Thyroid gland (tissue), 4 donors: ENCODE results near the gene CENPE. TPM values are rescaled to one million over a fixed set of nuclear protein-coding genes. Genes with fewer than 3 reads are reported as not detected.

Experiments used
- DNase-seq, 2 donors: peaks; one replicate each; pipeline ENCODE4 v3.0.0-alpha.2; 2019
- H3K27ac ChIP-seq, 3 donors: fragments of 200-600 bp; sonication (generic); 1 replicate in 2 of 3; 2 replicates in 1 of 3; pipeline ENCODE4 v1.5.1; 2016 to 2019; ENCODE audit warnings: mild to moderate bottlenecking in 1 of 3, moderate library complexity in 1 of 3
- H3K27me3 ChIP-seq: fragments of 200-600 bp; sonication (generic); one replicate; pipeline ENCODE4 v1.5.1; 2019
- H3K36me3 ChIP-seq, 2 donors: fragments of 200-600 bp; sonication (generic); one replicate each; pipeline ENCODE4 v1.5.1; 2016 to 2019
- H3K4me1 ChIP-seq, 2 donors: fragments of 200-600 bp; sonication (generic); one replicate each; pipeline ENCODE4 v1.5.1; 2017 to 2019
- H3K4me3 ChIP-seq, 3 donors: fragments of 200-600 bp; sonication (generic); replicated peaks in 1 of 3; 1 replicate in 2 of 3; 2 replicates in 1 of 3; pipeline ENCODE4 v1.5.1; 2016; ENCODE audit warnings: mild to moderate bottlenecking in 1 of 3
- H3K9me3 ChIP-seq: fragments of 200-600 bp; sonication (generic); one replicate; pipeline ENCODE4 v1.5.1; 2017
- POLR2A ChIP-seq, 2 donors: fragments of 450-650 bp; IDR thresholded peaks; one replicate each; pipeline ENCODE4 v1.6.1; 2017; ENCODE audit warnings: antibody characterized with exemption in 2 of 2, mild to moderate bottlenecking in 2 of 2, moderate library complexity in 1 of 2
- WGBS, 2 donors: methylation state at CpG; one replicate each; pipeline ENCODE4 v1.1.5; 2017; 5-methylcytosine and 5-hydroxymethylcytosine counted together
- intact Hi-C: fragments of 100-400 bp; cut with DNase I; formaldehyde crosslinking; loops from one replicate; pipeline ENCODE4 v1.15.1; 2023
- total RNA-seq, 4 donors: library from RNA; depleted of rRNA; stranded (reverse); fragments of >200 nt; gene quantifications; one replicate each; pipeline ENCODE4 v1.2.3, GENCODE V29; 2016
- TF ChIP-seq, protein P1 (sequence below), 6 experiments: fragments of 200-600 bp in 3 of 6; fragments of 450-650 bp in 3 of 6; sonication (generic) in 3 of 6; IDR thresholded peaks; one replicate each; pipeline ENCODE4 v1.5.1; 2016 to 2019; ENCODE audit warnings: antibody characterized with exemption in 6 of 6, mild to moderate bottlenecking in 2 of 6, inconsistent platforms in 1 of 6, moderate library complexity in 1 of 6

CENPE gene
- total RNA-seq, 4 donors from 2014 or later = 0.38 to 0.78 (median 0.53) TPM

DNA sequence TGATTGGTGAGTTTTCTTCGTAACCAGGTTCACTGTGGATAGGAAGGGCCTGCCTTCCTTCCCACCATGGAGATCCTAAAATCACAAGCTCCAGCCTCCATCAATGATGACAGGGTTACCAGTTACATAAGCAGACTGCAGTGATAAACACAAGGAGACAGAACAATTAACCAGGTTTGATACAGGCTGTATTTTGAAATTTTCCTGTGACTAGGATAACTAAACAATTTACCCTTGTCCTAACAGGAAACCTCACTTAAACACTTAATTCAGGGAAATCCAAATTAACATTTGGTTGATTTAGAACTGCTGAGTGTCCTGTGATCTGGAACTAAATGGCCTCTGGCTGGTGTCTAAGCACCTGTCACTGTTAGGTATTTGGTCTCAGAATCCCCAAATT is 118.5 kb downstream of the CENPE start:
- TF ChIP-seq, protein P1, sequence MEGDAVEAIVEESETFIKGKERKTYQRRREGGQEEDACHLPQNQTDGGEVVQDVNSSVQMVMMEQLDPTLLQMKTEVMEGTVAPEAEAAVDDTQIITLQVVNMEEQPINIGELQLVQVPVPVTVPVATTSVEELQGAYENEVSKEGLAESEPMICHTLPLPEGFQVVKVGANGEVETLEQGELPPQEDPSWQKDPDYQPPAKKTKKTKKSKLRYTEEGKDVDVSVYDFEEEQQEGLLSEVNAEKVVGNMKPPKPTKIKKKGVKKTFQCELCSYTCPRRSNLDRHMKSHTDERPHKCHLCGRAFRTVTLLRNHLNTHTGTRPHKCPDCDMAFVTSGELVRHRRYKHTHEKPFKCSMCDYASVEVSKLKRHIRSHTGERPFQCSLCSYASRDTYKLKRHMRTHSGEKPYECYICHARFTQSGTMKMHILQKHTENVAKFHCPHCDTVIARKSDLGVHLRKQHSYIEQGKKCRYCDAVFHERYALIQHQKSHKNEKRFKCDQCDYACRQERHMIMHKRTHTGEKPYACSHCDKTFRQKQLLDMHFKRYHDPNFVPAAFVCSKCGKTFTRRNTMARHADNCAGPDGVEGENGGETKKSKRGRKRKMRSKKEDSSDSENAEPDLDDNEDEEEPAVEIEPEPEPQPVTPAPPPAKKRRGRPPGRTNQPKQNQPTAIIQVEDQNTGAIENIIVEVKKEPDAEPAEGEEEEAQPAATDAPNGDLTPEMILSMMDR (IDR thresholded peaks at IDR 0.05) = no peak
- no peak for TF ChIP-seq POLR2A (IDR thresholded peaks at IDR 0.05)
- WGBS, 2 donors = 96 to 100% methylated on average over 1 of the region's 1 CpG
- no peak overlapping the region for H3K4me3 ChIP-seq
- DNase-seq = no peak
- intact Hi-C loops = no loop called here
- H3K27ac ChIP-seq = no peak overlapping the region
- H3K4me1 ChIP-seq = no peaks in the 10 kb centered on the region
- H3K36me3 ChIP-seq = peaks cover 7% of the 10 kb centered on the region in 2 donors
- H3K27me3 ChIP-seq = no peaks in the 10 kb centered on the region
- no peaks in the 10 kb centered on the region for H3K9me3 ChIP-seq

DNA sequence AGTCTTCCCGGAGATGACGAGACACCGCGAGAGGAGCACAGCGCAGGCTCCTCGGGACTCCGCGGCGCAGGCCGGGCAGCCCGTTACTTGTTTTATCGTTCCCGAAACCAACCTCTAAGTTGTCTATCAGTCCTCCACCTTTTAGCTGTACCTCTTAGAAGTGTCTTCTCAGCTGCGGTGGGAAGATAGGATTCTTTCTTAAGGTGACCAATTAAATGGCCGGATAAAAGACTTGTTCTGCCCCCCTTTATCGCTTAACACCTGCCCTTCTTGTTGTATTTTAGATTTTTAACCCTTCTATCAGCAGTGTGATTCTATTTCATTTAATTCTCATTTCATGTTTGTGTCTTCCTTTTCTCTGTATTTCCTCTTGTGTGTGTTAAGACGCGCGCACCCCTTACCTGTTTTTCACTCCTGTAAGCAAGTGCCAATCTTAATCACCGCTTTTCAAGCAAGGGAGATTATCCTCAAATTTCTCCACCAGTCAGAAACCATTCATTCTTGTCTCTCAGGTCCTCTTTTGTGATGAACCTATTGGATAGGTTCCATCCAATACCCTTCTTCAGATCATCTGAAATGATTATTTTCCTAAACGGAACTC is 121.3 kb downstream of the CENPE start, which contains the start of gene SLC9B2:
TSS of gene SLC9B2 (minus strand) at position 15 of the 601 bp plus-strand sequence. CDS start 9,211 bp downstream, outside the sequence.
- H3K27me3 ChIP-seq = no peaks in the 10 kb centered on the region
- peak within 1 kb of the TSS; percentile 17 to 72 (median 71) for H3K27ac ChIP-seq
- DNase-seq = no peak
- intact Hi-C loops = no loop called here
- H3K4me1 ChIP-seq = no peaks in the 10 kb centered on the region
- H3K4me3 ChIP-seq = peak within 1 kb of the TSS; percentile 11 to 66 (median 53)
- no peaks in the 10 kb centered on the region for H3K9me3 ChIP-seq
- 32 to 44% methylated on average over 10 to 20 of the region's 21 CpGs for WGBS, 2 donors
- no peak for TF ChIP-seq POLR2A (IDR thresholded peaks at IDR 0.05)
- TF ChIP-seq, protein P1 (IDR thresholded peaks at IDR 0.05) = no peak
- H3K36me3 ChIP-seq = peaks cover 7% of the 10 kb centered on the region in 2 donors

DNA sequence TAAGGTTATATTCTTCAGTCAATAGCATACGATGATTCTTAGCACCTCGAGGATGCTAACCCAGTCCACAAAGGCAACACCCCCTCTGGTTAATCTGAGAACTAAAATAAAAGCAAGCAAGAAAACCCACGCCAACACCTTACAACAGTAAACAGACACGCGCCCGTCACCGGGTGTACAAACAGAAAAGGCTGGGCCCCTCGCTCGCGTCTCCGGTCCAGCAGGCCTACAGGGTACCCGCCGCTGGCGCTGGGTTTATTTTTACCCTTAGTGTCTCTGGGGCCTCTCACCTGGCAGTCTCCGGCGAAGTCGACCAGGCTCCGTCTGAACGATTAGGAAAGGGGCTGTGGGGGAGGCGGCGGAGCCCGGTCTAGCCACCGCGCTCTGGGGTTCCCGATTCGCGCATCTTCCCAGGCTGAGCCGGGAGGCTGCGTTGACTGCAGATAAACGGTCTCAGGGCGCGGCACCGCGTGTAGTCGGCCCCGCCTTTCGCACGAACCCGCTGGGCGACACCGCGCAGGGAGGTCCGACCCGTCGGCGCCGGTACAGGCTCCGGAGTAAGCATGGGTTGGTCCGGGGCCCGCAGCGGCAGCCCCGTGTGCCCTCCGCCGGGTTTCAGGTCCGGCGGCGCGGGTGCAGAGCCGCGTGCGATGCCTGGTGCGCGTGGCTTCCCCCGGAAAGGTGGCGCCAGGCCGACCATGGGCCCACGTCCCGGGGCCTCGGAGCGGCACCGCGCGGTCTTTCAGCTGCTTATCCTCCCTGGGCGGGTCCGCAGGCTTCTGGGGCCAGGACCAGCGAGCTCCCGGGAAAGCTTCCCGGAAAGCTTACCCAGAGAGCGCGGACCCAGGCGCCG is 122.0 kb downstream of the CENPE start:
- peak; percentile 49 to 53 for DNase-seq
- no peaks in the 10 kb centered on the region for H3K4me1 ChIP-seq
- H3K36me3 ChIP-seq = peaks cover under 1 to 7% of the 10 kb centered on the region in 2 donors
- no peaks in the 10 kb centered on the region for H3K27me3 ChIP-seq
- intact Hi-C loops = no loop called here
- peak overlapping the region; percentile 11 to 66 (median 53) for H3K4me3 ChIP-seq
- TF ChIP-seq, protein P1 (IDR thresholded peaks at IDR 0.05) = no peak
- TF ChIP-seq POLR2A (IDR thresholded peaks at IDR 0.05) = peak in 1 of 2 donors; percentile 4
- no peaks in the 10 kb centered on the region for H3K9me3 ChIP-seq
- WGBS, 2 donors = 1 to 6% methylated on average over 11 to 23 of the region's 82 CpGs
- H3K27ac ChIP-seq = peak overlapping the region; percentile 17 to 72 (median 71)

DNA sequence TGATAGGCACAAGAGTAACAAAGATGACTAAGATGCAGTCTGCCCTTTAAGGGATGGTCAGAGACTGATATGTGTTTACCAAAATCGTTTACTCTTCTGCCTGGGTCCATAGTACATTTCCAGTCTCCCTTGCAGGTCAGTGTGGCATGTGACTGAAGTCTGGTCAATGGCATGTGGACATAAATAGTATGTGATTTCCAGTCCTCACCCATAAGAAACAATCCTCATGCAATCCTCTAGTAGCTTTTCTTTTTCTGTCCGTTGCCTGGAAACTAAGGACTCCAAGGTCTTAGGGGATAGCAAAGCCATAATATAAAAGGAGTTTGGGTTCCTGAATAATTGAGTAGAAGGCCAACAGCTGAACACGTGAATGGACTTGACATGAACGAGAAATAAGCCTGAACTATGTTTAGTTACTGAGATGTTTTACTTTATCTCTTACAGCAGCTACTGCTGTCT is 122.7 kb downstream of the CENPE start:
- TF ChIP-seq, protein P1 (IDR thresholded peaks at IDR 0.05) = no peak
- TF ChIP-seq POLR2A (IDR thresholded peaks at IDR 0.05) = no peak
- Histone ChIP-seq H3K36me3 (peaks cover 0 to 7% of the 10 kb centered on the region in 2 donors), H3K9me3 (no peaks in the 10 kb centered on the region), H3K27me3 (no peaks in the 10 kb centered on the region), H3K27ac (no peak overlapping the region), H3K4me1 (no peaks in the 10 kb centered on the region), H3K4me3 (peak overlapping the region in 1 of 3 donors; percentile 66)
- intact Hi-C loops = no loop called here
- WGBS, 2 donors = 54 to 69% methylated on average over 4 of the region's 4 CpGs
- DNase-seq = no peak
